ENCODE measurements around the gene TMEM131.
"Not testable (repeated sequence)": the region's sequence is repeated elsewhere in the genome, so short reads cannot be mapped to it uniquely, and the experiment has no call there.

Gene TMEM131

DNA sequence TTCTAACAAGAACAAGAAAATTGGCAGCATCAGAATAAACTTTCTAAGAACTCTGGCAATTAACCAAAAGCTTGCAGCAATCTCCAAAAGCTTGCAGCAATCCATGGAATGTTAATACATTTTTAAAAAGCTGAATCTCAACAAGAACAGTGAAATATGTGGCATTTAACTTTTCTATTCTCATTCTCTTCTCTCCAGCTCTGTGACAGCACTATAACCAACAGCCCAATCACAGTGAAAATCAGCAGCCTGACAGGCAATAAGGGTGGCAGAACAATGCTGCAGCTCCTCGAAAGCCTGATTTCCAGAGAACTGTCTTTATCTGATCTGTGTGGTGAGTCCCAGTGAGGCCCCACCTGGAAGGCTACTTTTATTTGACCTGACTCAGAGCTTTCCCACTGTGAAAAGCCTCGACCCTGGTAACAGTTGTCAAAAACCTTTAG lies 60.0 kb downstream of the TMEM131 start:
- Histone ChIP-seq H3K9ac (ENCODE audit: low read depth, low read length) (no peak overlapping the region), H3K36me3 (ENCODE audit: control insufficient read depth, insufficient read depth, low read length) (no peaks in the 10 kb centered on the region), H3K4me1 (ENCODE audit: control insufficient read depth, insufficient read depth, low read length) (peaks cover 14% of the 10 kb centered on the region), H3K4me3 (ENCODE audit: low read depth, low read length) (no peak overlapping the region), H3K9me3 (ENCODE audit: control insufficient read depth, insufficient read depth, low read length) (no peaks in the 10 kb centered on the region), H3K27me3 (ENCODE audit: control insufficient read depth, insufficient read depth, low read length) (no peaks in the 10 kb centered on the region)

DNA sequence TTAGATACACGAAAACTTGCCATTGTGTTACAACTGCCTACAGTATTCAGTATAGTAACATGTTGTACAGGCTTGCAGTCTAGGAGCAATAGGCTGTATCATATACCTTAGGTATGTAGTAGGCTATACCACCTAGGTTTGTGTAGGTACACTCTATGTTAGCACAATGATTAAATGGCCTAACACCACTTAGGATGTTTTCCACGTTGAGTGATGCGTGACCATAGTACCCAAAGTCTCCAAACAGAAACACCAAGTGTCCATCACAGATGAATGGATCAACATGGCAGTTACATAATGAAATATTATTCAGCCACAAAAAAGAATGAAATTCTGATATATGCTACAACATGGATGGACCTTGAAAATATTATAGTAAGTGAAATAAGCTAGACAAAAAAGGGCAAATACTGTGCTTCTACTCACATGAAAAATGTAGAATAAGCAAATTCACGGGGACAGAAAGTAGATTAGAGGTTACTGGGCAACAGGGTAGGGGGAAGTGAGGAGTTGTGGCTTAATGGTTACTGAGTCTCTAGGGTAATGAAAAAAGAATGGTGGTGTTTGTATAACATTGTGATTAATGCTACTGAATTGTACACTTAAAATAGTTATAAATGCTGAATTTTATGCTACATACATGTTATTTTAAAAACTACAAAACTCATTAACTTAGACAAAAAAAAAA lies 62.6 kb downstream of the TMEM131 start:
- Histone ChIP-seq H3K9ac (ENCODE audit: low read depth, low read length) (no peak overlapping the region), H3K36me3 (ENCODE audit: control insufficient read depth, insufficient read depth, low read length) (no peaks in the 10 kb centered on the region), H3K4me3 (ENCODE audit: low read depth, low read length) (no peak overlapping the region), H3K4me1 (ENCODE audit: control insufficient read depth, insufficient read depth, low read length) (peaks cover 14% of the 10 kb centered on the region), H3K27me3 (ENCODE audit: control insufficient read depth, insufficient read depth, low read length) (no peaks in the 10 kb centered on the region), H3K9me3 (ENCODE audit: control insufficient read depth, insufficient read depth, low read length) (no peaks in the 10 kb centered on the region)

DNA sequence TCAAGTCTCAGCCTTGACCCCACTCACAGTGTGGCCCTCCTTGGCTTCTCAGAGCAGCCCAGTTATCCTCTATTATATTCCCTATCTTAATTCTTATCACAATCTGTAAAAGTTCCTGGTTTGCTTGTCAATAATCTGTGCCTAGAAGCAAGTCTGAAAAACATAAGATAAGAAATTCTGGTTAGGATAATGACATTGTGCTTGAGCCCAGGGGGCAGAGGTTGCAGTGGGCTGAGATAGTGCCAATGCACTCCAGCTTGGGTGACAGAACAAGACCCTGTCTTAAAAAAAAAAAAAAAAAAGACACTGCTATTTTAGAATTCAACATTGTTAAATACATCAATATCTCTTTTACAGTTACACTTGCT lies 63.9 kb downstream of the TMEM131 start:
- Histone ChIP-seq H3K9ac (ENCODE audit: low read depth, low read length) (no peak overlapping the region), H3K27me3 (ENCODE audit: control insufficient read depth, insufficient read depth, low read length) (no peaks in the 10 kb centered on the region), H3K9me3 (ENCODE audit: control insufficient read depth, insufficient read depth, low read length) (no peaks in the 10 kb centered on the region), H3K4me3 (ENCODE audit: low read depth, low read length) (no peak overlapping the region), H3K36me3 (ENCODE audit: control insufficient read depth, insufficient read depth, low read length) (no peaks in the 10 kb centered on the region), H3K4me1 (ENCODE audit: control insufficient read depth, insufficient read depth, low read length) (peaks cover 14% of the 10 kb centered on the region)

DNA sequence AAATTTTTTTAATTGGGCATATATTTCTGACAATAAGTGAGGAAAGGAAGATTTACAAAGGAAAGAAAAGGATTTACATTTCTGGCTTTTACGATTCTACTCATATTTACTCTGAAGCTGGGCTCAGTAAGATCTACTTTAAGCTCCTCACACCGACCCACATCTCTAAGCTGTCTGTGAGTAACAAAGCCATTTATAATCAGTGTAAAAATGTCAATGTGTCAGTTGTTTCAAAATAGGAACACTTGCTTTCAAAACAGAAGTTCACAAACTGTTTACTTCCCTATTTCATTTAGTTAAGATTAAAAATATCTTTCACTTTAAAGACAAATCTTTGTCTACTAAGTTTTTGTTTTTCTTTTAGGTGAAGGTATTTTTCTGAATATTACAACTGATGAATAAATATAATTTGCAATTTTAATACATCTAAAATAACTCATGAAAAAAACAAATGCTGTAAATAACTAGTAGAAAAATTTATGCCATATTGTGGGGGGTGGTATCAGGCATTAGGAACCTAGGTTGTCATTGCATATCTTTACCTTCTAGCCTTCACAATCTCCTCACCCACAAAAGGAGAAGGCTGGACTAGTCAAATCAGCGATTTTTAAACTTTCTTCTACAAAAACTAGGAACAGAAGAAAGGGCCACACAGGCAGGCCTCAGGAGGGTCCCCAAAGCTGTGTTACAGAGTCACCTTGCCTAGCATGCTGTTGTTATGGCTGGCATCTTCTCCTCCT lies 64.5 kb downstream of the TMEM131 start:
- Histone ChIP-seq H3K4me1 (ENCODE audit: control insufficient read depth, insufficient read depth, low read length) (peaks cover 14% of the 10 kb centered on the region), H3K4me3 (ENCODE audit: low read depth, low read length) (no peak overlapping the region), H3K27me3 (ENCODE audit: control insufficient read depth, insufficient read depth, low read length) (no peaks in the 10 kb centered on the region), H3K36me3 (ENCODE audit: control insufficient read depth, insufficient read depth, low read length) (no peaks in the 10 kb centered on the region), H3K9ac (ENCODE audit: low read depth, low read length) (no peak overlapping the region), H3K9me3 (ENCODE audit: control insufficient read depth, insufficient read depth, low read length) (no peaks in the 10 kb centered on the region)

DNA sequence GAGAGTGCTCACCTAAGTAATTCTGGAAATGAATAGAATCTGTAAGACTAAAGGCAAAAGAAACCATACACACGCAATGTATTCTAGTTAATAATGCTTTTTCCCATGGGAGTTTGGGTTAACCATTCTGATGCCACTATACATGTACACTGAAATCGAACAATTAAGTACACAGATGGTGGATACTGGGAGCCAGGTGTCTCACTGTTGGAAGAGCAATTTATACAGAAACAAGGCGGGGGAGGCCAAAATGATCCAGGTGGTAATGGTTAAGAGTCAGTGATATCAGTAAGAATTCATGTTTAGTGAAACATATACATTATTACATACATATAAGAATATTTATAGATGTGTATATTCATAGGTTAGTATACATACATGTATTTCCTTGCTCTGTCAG lies 67.2 kb downstream of the TMEM131 start:
- H3K4me3 ChIP-seq (ENCODE audit: low read depth, low read length) = no peak overlapping the region
- H3K36me3 ChIP-seq (ENCODE audit: control insufficient read depth, insufficient read depth, low read length) = peaks cover 2% of the 10 kb centered on the region
- no peak overlapping the region for H3K9ac ChIP-seq (ENCODE audit: low read depth, low read length)
- H3K27me3 ChIP-seq (ENCODE audit: control insufficient read depth, insufficient read depth, low read length) = no peaks in the 10 kb centered on the region
- H3K4me1 ChIP-seq (ENCODE audit: control insufficient read depth, insufficient read depth, low read length) = peaks cover 8% of the 10 kb centered on the region
- no peaks in the 10 kb centered on the region for H3K9me3 ChIP-seq (ENCODE audit: control insufficient read depth, insufficient read depth, low read length)

DNA sequence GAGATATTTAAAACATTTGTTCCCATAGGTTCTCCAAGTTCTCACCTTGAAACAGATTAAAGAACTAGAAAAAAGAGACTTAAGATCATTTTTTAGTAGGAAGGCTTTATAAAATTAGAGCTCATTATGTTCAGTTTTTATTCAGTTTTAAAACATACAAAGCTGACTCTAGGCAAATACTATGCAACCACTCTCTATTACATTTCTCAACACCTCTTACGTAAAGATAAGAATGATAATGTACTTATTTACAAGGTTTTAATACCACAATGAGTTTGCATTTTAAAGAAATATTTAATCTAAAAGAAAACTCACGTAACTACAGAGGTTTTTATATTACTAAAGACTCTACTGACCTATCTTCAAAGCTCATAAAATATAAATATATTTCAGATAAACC lies 68.8 kb downstream of the TMEM131 start:
- Histone ChIP-seq H3K36me3 (ENCODE audit: control insufficient read depth, insufficient read depth, low read length) (peaks cover 2% of the 10 kb centered on the region), H3K27me3 (ENCODE audit: control insufficient read depth, insufficient read depth, low read length) (no peaks in the 10 kb centered on the region), H3K9ac (ENCODE audit: low read depth, low read length) (no peak overlapping the region), H3K4me1 (ENCODE audit: control insufficient read depth, insufficient read depth, low read length) (peaks cover 8% of the 10 kb centered on the region), H3K4me3 (ENCODE audit: low read depth, low read length) (no peak overlapping the region), H3K9me3 (ENCODE audit: control insufficient read depth, insufficient read depth, low read length) (no peaks in the 10 kb centered on the region)

DNA sequence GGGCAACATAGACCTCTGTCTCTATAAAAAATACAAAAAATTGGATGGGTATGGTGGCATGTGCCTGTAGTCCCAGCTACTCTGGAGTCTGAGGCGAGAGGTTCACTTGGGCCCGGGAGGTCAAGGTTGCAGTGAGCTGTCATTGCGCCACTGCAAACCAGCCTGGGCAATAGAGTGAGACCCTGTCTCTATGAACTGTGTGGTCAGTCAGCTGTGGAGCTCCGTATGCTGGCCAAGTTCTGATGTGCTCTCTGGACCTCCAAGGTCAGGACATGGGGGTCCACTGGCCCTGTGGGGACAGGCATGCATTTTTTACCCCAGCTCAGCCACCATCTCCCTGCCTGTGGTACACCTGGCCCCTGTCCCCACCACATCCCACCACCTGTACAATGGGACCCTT lies 71.6 kb downstream of the TMEM131 start:
- Histone ChIP-seq H3K4me3 (ENCODE audit: low read depth, low read length) (no peak overlapping the region), H3K9me3 (ENCODE audit: control insufficient read depth, insufficient read depth, low read length) (no peaks in the 10 kb centered on the region), H3K4me1 (ENCODE audit: control insufficient read depth, insufficient read depth, low read length) (no peaks in the 10 kb centered on the region), H3K9ac (ENCODE audit: low read depth, low read length) (no peak overlapping the region), H3K27me3 (ENCODE audit: control insufficient read depth, insufficient read depth, low read length) (no peaks in the 10 kb centered on the region), H3K36me3 (ENCODE audit: control insufficient read depth, insufficient read depth, low read length) (peaks cover 2% of the 10 kb centered on the region)

DNA sequence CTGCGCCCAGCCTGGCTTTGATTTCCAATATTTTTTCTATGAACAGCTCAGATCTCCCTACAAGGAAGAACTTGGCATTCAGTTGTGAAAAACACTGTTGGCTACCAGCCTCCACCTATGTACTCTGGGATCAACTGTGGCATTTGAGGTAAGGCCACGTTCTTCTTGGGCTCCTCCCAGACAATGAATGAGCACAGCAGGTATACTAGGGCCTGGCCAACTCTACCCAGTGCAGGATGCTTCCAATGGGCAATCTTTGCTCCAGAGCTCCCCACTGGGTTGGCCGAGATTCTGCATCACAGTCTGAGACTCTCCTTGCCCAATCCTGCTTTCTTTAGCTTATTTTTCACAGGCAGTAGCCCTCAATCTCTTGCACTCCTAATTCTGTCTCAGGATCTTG lies 75.9 kb downstream of the TMEM131 start:
- H3K4me3 ChIP-seq (ENCODE audit: low read depth, low read length) = no peak overlapping the region
- no peaks in the 10 kb centered on the region for H3K9me3 ChIP-seq (ENCODE audit: control insufficient read depth, insufficient read depth, low read length)
- H3K27me3 ChIP-seq (ENCODE audit: control insufficient read depth, insufficient read depth, low read length) = no peaks in the 10 kb centered on the region
- H3K4me1 ChIP-seq (ENCODE audit: control insufficient read depth, insufficient read depth, low read length) = no peaks in the 10 kb centered on the region
- no peak overlapping the region for H3K9ac ChIP-seq (ENCODE audit: low read depth, low read length)
- peaks cover 2% of the 10 kb centered on the region for H3K36me3 ChIP-seq (ENCODE audit: control insufficient read depth, insufficient read depth, low read length)

DNA sequence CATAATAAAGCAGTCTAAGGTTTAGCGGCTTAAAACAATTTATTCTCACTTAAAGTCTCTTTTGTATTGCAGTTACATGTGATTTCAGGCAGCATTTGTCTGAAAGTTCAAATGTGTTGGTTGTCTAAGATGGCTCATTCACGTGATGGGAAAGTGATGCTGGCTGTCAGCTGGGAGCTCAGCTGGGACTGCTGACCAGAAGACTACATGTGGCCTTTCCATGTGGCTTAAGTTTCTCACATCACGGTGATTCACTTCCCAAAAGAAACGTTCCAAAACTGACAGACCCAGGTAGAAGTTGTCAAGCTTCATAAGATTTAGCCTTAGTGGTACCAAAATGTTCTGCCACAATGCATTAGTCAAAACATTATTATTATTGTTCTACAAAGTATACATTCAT lies 76.9 kb downstream of the TMEM131 start:
- Histone ChIP-seq H3K4me3 (ENCODE audit: low read depth, low read length) (no peak overlapping the region), H3K9me3 (ENCODE audit: control insufficient read depth, insufficient read depth, low read length) (no peaks in the 10 kb centered on the region)

DNA sequence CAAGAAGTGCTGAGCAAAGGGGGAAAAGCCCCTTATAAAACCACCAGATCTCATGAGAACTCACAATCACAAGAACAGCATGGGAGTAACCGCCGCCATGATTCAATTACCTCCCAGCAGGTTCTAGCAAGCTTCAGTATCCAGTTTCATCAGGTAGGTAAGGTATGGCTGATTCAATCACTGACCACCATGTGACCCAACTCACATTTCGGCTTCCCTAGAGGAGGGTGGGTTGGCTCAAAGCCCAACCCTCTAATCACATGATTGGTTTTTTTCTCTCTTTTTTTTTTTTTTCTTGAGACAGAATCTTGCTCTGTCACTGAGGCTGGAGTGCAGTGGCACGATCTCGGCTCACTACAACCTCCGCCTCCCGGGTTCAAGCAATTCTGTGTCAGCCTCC lies 78.1 kb downstream of the TMEM131 start:
- H3K9me3 ChIP-seq (ENCODE audit: control insufficient read depth, insufficient read depth, low read length); H3K4me1 ChIP-seq (ENCODE audit: control insufficient read depth, insufficient read depth, low read length); H3K9ac ChIP-seq (ENCODE audit: low read depth, low read length); H3K4me3 ChIP-seq (ENCODE audit: low read depth, low read length); H3K27me3 ChIP-seq (ENCODE audit: control insufficient read depth, insufficient read depth, low read length); H3K36me3 ChIP-seq (ENCODE audit: control insufficient read depth, insufficient read depth, low read length): not testable (repeated sequence)

More for the DNA sequence above, 76.9 kb downstream of the TMEM131 start:
- H3K27me3 ChIP-seq (ENCODE audit: control insufficient read depth, insufficient read depth, low read length) = no peaks in the 10 kb centered on the region
- no peak overlapping the region for H3K9ac ChIP-seq (ENCODE audit: low read depth, low read length)
- H3K4me1 ChIP-seq (ENCODE audit: control insufficient read depth, insufficient read depth, low read length) = no peaks in the 10 kb centered on the region
- H3K36me3 ChIP-seq (ENCODE audit: control insufficient read depth, insufficient read depth, low read length) = no peaks in the 10 kb centered on the region

DNA sequence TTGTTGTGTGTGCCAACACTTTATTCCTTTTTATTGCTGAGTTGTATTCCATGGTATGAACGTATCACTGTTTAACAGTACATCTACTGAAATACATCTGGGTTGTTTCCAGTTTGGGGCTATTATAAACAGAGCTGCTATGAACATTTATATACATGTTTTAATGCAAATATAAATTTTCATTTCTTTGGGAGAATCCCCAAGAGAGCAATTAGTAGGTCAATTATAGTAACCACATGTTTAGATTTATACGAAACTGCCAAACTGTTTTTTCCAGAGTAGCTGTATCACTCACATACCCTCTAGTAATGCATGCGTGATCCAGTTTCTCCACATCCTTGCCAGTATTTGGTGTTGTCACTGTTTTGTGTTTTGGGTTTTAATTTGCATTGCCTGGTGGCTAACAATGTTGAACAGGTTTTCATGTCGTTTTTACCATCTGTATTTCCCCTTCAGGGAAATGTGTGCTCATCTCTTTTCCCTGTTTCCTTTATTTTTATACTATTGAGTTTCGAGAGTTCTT lies 81.0 kb downstream of the TMEM131 start:
- Histone ChIP-seq H3K27me3 (ENCODE audit: control insufficient read depth, insufficient read depth, low read length) (no peaks in the 10 kb centered on the region), H3K36me3 (ENCODE audit: control insufficient read depth, insufficient read depth, low read length) (no peaks in the 10 kb centered on the region), H3K9me3 (ENCODE audit: control insufficient read depth, insufficient read depth, low read length) (no peaks in the 10 kb centered on the region), H3K4me1 (ENCODE audit: control insufficient read depth, insufficient read depth, low read length) (no peaks in the 10 kb centered on the region), H3K4me3 (ENCODE audit: low read depth, low read length) (no peak overlapping the region), H3K9ac (ENCODE audit: low read depth, low read length) (no peak overlapping the region)

DNA sequence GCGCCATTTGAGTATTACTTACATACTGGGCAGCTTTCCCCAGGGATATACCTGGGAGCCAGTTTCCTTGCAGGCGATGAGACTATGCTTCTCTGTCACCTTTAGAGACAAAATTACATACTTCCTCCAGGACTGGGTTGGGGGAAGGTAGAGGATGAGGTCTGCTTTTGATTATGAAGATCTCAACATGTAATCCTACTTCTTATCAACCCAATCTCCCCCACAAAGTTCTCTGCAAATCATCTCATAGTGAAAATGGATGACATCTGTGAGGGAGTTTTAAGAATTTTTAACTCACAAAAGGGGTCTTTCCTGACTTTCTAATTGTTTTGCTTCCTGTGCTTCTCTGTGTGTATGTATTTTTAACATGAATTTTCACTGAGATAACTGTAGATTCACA lies 81.9 kb downstream of the TMEM131 start:
- H3K9me3 ChIP-seq (ENCODE audit: control insufficient read depth, insufficient read depth, low read length) = no peaks in the 10 kb centered on the region
- no peak overlapping the region for H3K9ac ChIP-seq (ENCODE audit: low read depth, low read length)

More for the DNA sequence above, 81.9 kb downstream of the TMEM131 start:
- Histone ChIP-seq H3K4me1 (ENCODE audit: control insufficient read depth, insufficient read depth, low read length) (no peaks in the 10 kb centered on the region), H3K36me3 (ENCODE audit: control insufficient read depth, insufficient read depth, low read length) (no peaks in the 10 kb centered on the region), H3K4me3 (ENCODE audit: low read depth, low read length) (no peak overlapping the region), H3K27me3 (ENCODE audit: control insufficient read depth, insufficient read depth, low read length) (no peaks in the 10 kb centered on the region)

Data from iPS-15b (cell line).